ENCODE results near the gene ACIN1. TPM values are rescaled to one million over a fixed set of nuclear protein-coding genes. Genes with fewer than 3 reads are reported as not detected.

Gene ACIN1
- total and polyA plus RNA-seq, 2 of the 8 experiments (the other 6 are each of a cell fraction or from before 2014, with no cell fraction given): 132 to 233 TPM

DNA sequence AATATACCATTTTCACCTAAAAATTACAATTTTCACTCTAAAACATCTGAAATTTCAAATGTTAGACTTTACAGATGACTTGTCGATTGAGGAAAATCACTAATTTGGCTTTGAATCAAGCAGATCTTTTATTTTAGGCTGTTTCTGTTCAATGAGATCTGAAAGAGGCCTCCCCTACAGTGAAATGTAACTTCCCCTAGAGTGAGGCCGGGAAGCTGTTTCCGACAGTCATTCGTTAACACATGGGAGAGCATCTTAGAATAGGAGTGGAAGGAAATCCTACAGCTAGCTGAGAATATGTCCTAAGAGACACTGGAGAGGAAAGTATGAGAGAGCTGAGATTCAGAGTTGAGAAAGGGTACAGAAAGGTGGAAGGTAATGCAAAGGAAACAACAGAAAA, 79.3 kb downstream of the ACIN1 start:
- H2BK15ac ChIP-seq (ENCODE audit: low read length): no peak overlapping the region
- no peak for TF ChIP-seq SIN3A (conservative IDR thresholded peaks at IDR 0.05 in 1 of 2, IDR thresholded peaks at IDR 0.05 in 1 of 2; ENCODE audit: low read depth in 1 of 2, low read length in 2 of 2)
- TF ChIP-seq PHF8 (conservative IDR thresholded peaks at IDR 0.05; ENCODE audit: low read depth, low read length): no peak
- no peak for TF ChIP-seq POU5F1 (IDR thresholded peaks at IDR 0.05; ENCODE audit: low read depth, low read length)
- no peak for TF ChIP-seq BRCA1 (IDR thresholded peaks at IDR 0.05; ENCODE audit: low read depth, low read length)
- TF ChIP-seq ZNF274 (IDR thresholded peaks at IDR 0.05; ENCODE audit: borderline replicate concordance, extremely low read depth, low read length): no peak
- TF ChIP-seq RBBP5 (IDR thresholded peaks at IDR 0.05; ENCODE audit: borderline replicate concordance, low read depth, low read length): no peak
- TF ChIP-seq RXRA (IDR thresholded peaks at IDR 0.05; ENCODE audit: insufficient read depth, low read depth, low read length): no peak
- TF ChIP-seq HDAC2 (IDR thresholded peaks at IDR 0.05; ENCODE audit: borderline replicate concordance in 1 of 2, low read depth in 2 of 2, low read length in 2 of 2): no peak
- no peak for TF ChIP-seq GABPA (IDR thresholded peaks at IDR 0.05; ENCODE audit: borderline replicate concordance, insufficient read depth, low read length)
- no peak for TF ChIP-seq KDM1A (IDR thresholded peaks at IDR 0.05; ENCODE audit: borderline replicate concordance, low read length)
- TF ChIP-seq KDM4A (IDR thresholded peaks at IDR 0.05; ENCODE audit: low read depth, low read length, severe bottlenecking): no peak
- no peak overlapping the region for H4K91ac ChIP-seq (replicated peaks; ENCODE audit: insufficient read length, low read length)
- H2AK5ac ChIP-seq (ENCODE audit: low read depth, low read length): no peak overlapping the region
- H3K56ac ChIP-seq (replicated peaks; ENCODE audit: insufficient read length, low read depth, low read length): no peak overlapping the region
- H3K23me2 ChIP-seq (ENCODE audit: low read depth, low read length): no peaks in the 10 kb centered on the region; the same call in 1 of the 2 replicates
- no peak overlapping the region for H3K18ac ChIP-seq (ENCODE audit: extremely low read depth, low read length)
- H3K79me2 ChIP-seq (ENCODE audit: control insufficient read depth in 1 of 2, insufficient read depth in 2 of 2, low read length in 2 of 2): no peaks in the 10 kb centered on the region
- no peak overlapping the region for H3K4ac ChIP-seq (replicated peaks; ENCODE audit: insufficient read length, low read depth, low read length)
- no peak overlapping the region for H3K4me2 ChIP-seq (ENCODE audit: insufficient read depth in 1 of 2, low read depth in 2 of 2, low read length in 2 of 2)
- H3K27ac ChIP-seq (ENCODE audit: low read depth, low read length): no peak overlapping the region
- H3K14ac ChIP-seq (ENCODE audit: insufficient read length): no peak overlapping the region
- H4K20me1 ChIP-seq (replicated peaks in 1 of 2; ENCODE audit: control insufficient read depth in 1 of 2, insufficient read depth in 2 of 2, low read length in 2 of 2): no peaks in the 10 kb centered on the region
- no peaks in the 10 kb centered on the region for H3K79me1 ChIP-seq (ENCODE audit: low read depth, low read length)
- no peak overlapping the region for H3K4me3 ChIP-seq (ENCODE audit: extremely low read depth in 1 of 4, insufficient read depth in 2 of 4, low read depth in 3 of 4, low read length in 4 of 4)
- POLR2A ChIA-PET (ENCODE audit: partially characterized antibody): interaction anchor here (0.7 to 10.9 kb wide), 6 partner anchors 8 to 33 kb away, joined by 3 to 94 read pairs (median 5); partner anchors contain the start of genes AJUBA and PSMB5
- no peaks in the 10 kb centered on the region for H3K27me3 ChIP-seq (replicated peaks in 1 of 4; ENCODE audit: control insufficient read depth in 3 of 4, extremely low read depth in 1 of 4, insufficient read depth in 3 of 4, low read length in 3 of 4)
- H2BK12ac ChIP-seq (ENCODE audit: low read depth, low read length): no peak overlapping the region
- H3K4me1 ChIP-seq (replicated peaks in 1 of 4; ENCODE audit: control insufficient read depth in 3 of 4, insufficient read depth in 4 of 4, low read length in 3 of 4): 0 out of 7 replicates have a peak, but pooled peaks cover 0 to under 1% (median 0%) of the 10 kb centered on the region in 4 experiments
- H3K36me3 ChIP-seq (ENCODE audit: control insufficient read depth in 2 of 4, insufficient read depth in 4 of 4, low read length in 3 of 4): no peaks in the 10 kb centered on the region
- DNase-seq (ENCODE audit: low read depth in 1 of 2, low spot score in 2 of 2) (no peak), FAIRE-seq (no peak)
- CTCF ChIA-PET (ENCODE audit: partially characterized antibody): interaction anchor here (0.7 to 11.9 kb wide), 7 partner anchors 9 to 43 kb away, joined by 3 to 103 read pairs (median 6); partner anchors contain the start of gene AJUBA
- no peak overlapping the region for H4K8ac ChIP-seq (ENCODE audit: extremely low read depth, insufficient read depth, low read length)
- no peaks in the 10 kb centered on the region for H3K9me3 ChIP-seq (ENCODE audit: insufficient read depth in 2 of 2, low read depth in 1 of 2, low read length in 1 of 2)
- H4K5ac ChIP-seq (ENCODE audit: insufficient read length, low read depth, low read length): no peak overlapping the region
- H2BK5ac ChIP-seq (ENCODE audit: low read depth, low read length): no peak overlapping the region
- no peak overlapping the region for H3K23ac ChIP-seq (ENCODE audit: insufficient read length)
- no peak overlapping the region for H2BK120ac ChIP-seq (replicated peaks; ENCODE audit: low read depth, low read length)
- H2AFZ ChIP-seq (ENCODE audit: low read length): no peak overlapping the region
- H3K9ac ChIP-seq (replicated peaks in 1 of 4; ENCODE audit: extremely low read depth in 1 of 4, low read depth in 3 of 4, low read length in 3 of 4): no peak overlapping the region
- H2BK20ac ChIP-seq (ENCODE audit: low read length): no peak overlapping the region
- WGBS, 2 experiments (ENCODE audit: extremely low coverage in 1 of 2, insufficient coverage in 1 of 2, insufficient read length in 1 of 2, insufficient replicate concordance in 2 of 2, low coverage in 1 of 2, low lambda C conversion rate in 2 of 2, missing lambda C conversion rate in 1 of 2): 91% methylated on average over 4 of the region's 4 CpGs; no CpG with 5 or more reads in 1 of the 2 experiments
